SW 1271 (cell line): ENCODE data around the gene MYBPC3.

Experiments used
- DNase-seq, 2 experiments: peaks; one replicate each; lab custom pipeline; 2025; lab: John Stamatoyannopoulos, UW

The MYBPC3 gene

GRCh38 chr11:47352556-47352955 lies at the start of gene MYBPC3:
TSS of gene MYBPC3 (minus strand) at chr11:47352702. CDS start at chr11:47352647, 55 bp downstream.
- DNase-seq: no peak

DNA sequence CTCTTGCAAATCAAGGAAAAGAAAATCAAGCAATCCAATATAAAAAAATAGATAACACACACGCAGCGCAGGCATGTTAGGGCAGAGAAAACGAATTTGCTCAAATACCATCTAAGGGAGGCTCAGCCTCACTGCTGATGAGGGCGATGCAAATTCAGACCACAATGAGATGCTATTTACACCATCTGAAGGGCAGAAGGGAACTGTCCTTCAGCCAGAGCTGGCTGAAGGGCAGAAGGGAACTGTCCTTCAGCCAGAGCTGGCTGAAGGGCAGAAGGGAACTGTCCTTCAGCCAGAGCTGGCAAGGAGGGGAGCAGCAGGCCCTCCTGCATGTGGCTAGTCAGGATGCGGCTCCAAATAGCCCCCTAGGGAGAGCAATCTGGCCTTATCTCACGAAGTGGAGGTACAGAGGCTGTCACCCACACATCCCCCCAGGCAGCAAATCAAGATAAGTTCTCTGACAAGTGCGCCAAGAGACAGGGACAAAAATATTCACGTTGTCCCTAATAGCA lies 48.3 kb upstream of the MYBPC3 start:
- DNase-seq: no peak

- DNase-seq: no peak
Measured at GRCh38 chr11:47399860-47400767, 47.6 kb upstream of the MYBPC3 start.

GRCh38 chr11:47398551-47398950 lies 46.0 kb upstream of the MYBPC3 start:
- no peak for DNase-seq

GRCh38 chr11:47398011-47398410 lies 45.5 kb upstream of the MYBPC3 start:
- no peak for DNase-seq

DNA sequence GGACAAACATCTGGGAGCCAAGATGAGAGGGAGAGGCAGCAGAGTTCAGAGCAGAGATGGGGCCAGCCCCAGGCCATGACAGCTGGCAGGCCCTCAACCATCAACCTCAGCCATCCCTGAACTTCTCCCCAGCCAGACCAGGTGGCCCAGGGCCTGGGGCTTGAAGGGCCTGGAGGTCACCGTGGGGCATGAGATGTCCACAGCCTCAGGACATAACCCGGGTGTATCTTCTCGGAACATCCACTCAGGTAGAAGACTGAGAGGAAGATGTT lies 43.5 kb upstream of the MYBPC3 start:
- no peak for DNase-seq

- no peak for DNase-seq
Measured at GRCh38 chr11:47395223-47396048, 42.9 kb upstream of the MYBPC3 start.

DNA sequence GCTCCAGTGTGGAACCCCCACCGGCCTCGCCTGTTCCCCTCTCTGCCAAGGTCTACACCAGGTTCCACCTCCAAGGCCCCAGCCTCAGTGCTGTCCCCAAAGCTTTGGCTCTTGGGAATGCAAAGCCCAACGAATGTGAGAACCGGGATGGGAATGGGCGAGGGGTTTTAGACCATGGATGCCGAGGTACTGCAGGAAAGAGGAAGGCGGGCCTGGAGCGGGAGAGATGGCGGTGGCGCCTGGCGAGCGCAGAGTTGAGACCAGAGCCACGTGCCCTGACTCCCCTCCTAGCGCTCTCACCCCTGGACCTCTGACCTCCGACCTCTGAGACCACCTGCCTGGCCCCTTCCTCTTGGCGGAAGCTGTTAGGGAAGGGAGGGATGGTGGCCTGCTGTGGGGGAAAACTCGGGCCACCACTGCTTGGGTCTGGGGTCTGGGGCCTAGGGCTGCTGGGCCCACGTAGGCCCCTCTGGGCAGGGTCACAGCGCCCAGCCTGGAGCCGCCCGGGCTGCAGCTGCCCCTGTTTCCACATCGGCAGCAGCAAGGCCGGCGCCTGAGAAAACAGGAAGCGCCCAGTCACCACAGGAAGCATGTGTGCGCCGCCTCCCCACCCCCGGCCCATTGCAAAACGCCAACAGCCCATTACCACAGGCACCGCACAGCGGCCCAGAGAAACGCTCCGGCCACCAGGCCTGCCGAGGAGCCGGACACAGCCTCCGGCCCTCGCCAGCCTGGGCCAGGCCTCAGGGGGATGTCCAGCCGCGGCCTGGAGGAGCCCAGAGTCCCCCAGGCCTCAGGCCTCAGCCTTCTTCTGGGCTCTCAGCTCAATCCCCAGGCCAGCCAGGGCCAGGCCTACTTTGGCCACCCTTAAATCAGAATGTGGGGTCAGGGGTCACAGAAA lies 42.1 kb upstream of the MYBPC3 start:
- DNase-seq: no peak

GRCh38 chr11:47394050-47394321 lies 41.5 kb upstream of the MYBPC3 start:
- DNase-seq: no peak

DNA sequence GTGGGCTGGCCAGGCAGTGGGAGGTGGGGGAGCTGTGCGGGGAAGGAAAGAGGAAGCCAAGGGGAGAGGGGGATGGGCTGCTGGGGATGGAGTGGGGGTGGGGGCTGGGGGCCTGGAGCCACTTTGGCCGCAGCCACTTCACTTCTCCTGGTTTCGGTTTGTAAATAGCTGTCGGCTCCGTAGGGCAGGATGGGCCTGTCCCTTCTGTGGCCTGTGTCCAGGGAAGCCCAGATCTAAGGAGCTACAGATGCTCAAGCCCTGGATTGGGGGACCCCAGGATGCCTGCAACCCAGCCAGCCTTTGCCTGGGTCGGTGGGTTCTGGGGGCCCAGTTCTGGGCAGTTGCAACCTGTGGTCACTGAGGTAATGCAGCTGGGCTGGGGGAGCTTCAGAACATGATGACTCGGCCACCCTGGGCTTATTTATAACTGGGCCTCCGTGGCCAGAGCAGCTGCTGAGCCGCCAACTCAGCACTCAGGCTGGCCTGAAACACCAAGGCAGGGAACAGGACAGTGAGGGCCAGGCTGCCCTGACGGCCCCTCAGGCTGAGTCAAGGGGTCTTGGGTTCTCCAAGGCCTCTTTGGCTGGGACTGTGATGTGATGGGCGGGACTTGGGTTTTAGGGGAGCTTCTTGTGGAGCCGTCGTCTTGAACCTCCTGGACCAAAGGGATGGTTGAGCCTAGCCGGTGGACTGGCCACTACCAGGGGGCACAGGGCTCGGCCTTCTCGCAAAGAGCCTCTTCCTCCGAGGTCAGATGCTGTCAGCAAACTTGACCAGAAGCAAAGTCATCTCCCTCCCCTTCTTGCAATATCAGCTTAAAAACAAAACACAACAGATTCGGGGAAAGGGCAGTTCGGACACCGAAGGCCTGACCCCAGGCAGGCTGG lies 40.9 kb upstream of the MYBPC3 start:
- DNase-seq: no peak

GRCh38 chr11:47392546-47393162 lies 40.2 kb upstream of the MYBPC3 start:
- DNase-seq: no peak

DNA sequence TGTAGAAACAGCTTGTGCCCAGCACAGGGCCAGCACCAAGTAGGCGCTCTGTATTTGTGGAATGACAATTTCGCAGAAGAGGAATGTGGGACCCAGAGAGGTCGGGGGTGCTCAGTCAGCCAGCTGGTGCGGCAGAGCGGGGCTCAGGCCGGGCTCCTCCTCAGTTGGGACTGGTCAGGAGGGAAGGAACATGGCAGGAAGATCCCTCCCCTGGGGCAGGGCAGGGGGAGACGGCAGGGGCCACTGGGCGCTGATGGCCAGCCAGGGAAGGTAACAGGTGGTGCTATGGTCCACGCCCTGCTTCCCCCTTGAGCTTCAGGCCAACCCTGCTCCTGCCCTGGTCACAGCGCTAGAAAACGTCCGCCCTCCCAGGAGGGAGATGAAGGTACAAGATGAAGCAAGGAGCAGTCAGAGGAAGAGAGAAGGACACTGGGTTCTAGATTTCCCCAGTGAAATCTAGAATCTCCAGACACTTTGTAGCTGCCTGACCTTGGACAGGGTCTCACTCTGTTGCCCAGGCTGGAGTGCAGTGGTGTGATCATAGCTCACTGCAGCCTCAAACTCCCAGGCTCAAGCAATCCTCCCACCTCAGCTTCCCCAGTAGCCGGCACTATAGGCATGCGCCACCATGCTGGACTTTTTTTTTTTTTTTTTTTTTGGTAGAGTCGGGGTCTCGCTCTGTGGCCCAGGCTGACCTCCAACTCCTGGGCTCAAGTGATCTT lies 39.4 kb upstream of the MYBPC3 start:
- DNase-seq: no peak

- DNase-seq: no peak
Measured at GRCh38 chr11:47391077-47391583, 38.6 kb upstream of the MYBPC3 start.

GRCh38 chr11:47390422-47390760 lies 37.9 kb upstream of the MYBPC3 start:
- no peak for DNase-seq

- DNase-seq: no peak
Measured at GRCh38 chr11:47389577-47390421, 37.3 kb upstream of the MYBPC3 start.

DNA sequence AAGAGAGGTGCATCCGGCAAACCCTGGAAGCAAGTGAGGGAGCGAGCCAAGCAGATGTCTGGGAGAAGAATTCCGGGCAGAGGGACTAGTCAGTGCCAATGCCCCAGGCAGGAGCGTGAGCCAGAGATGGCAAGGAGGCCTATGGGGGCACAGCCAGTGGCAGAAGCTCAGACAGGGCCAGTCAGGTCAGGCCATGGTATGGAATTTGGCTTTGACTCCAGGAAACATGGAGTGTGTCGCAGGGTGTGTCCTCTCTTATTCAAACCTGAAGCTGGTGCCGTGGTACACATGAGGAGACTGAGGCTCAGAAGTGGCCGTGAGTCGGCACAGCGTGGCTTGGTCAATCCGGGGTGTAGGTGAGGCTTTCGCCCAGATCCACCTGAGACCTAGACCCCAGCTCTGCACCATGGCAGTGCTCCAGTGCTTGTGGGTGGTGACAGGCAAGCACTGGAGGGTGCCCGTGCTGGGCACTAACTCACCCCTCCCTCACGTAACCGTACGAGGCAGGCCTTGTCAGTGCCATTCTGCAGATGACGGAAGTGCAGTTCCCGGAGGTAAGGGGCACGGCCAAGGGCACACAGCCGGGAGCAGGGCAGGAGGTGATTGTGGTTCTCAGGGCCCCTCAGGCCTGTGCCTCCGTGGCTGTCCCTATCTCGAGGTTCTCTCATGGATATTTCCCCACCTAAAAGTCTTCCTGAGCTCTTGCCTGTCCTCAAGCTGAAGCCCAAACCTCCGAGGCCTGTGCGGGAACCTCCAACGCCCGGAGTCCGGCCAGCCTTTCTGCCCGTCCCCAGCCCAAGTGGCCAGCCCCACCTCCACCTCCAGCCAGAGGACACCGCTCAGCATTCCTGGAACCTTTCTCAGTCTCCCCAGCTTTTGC lies 36.4 kb upstream of the MYBPC3 start:
- DNase-seq: no peak

DNA sequence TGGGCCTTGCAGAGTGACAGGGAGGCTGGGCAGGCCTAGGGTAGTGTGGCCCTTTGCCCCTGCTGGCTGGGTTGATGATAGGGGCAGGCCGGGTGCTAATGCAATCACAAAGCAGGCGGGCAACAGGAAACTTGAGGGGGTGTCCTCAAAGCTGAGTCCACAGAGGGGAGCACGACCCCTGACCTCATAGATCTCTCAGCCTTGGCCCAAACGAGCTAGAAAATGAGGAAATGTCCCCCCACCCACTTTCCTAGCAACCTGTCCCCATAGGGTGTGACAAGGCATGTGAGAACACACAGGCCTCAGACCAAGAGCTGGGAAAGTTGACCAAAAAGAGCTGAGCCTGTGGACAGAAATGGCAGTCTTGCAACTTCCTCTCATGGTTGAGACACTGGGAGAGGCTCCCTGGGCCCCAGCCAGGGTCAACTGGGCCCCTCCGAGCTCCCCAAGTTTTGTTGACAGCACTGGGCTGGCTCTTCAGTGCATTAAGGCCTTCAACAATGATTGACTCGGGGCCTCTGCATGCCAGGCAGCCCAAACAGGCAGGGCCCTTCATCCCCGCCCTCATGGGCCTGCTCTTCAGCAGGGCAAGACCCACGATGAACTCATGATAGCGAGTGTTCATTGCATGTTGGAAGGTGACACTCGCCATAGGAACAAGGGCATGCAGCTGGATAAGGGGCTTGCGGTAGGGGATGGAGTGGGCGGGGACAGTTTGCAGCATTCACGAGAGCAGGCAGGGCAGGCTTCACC lies 35.6 kb upstream of the MYBPC3 start:
- no peak for DNase-seq
